ENCODE measurements around the gene SEC31A. TPM values are rescaled to one million over a fixed set of nuclear protein-coding genes. Genes with fewer than 3 reads are reported as not detected.

The SEC31A gene
- total RNA-seq (100 to 1,000 TPM; 175 to 315 (median 287) TPM), polyA plus RNA-seq (100 to 1,000 TPM; 142 to 388 TPM)
- long read RNA-seq, donor 1, full-length matches to known transcripts = 80 of 409 reads
- long read RNA-seq, donor 1, partial matches to known transcripts = 294 of 409 reads
- long read RNA-seq, donor 1, other reads (novel, unspliced or antisense) = 35 of 409 reads
- long read RNA-seq, donor 2, full-length matches to known transcripts = 19 of 84 reads
- long read RNA-seq, donor 2, partial matches to known transcripts = 65 of 84 reads
- long read RNA-seq, donor 2, other reads (novel, unspliced or antisense) = 0 of 84 reads
- long read RNA-seq, donor 3, full-length matches to known transcripts = 298 of 492 reads
- long read RNA-seq, donor 3, partial matches to known transcripts = 65 of 492 reads
- long read RNA-seq, donor 3, other reads (novel, unspliced or antisense) = 129 of 492 reads

DNA sequence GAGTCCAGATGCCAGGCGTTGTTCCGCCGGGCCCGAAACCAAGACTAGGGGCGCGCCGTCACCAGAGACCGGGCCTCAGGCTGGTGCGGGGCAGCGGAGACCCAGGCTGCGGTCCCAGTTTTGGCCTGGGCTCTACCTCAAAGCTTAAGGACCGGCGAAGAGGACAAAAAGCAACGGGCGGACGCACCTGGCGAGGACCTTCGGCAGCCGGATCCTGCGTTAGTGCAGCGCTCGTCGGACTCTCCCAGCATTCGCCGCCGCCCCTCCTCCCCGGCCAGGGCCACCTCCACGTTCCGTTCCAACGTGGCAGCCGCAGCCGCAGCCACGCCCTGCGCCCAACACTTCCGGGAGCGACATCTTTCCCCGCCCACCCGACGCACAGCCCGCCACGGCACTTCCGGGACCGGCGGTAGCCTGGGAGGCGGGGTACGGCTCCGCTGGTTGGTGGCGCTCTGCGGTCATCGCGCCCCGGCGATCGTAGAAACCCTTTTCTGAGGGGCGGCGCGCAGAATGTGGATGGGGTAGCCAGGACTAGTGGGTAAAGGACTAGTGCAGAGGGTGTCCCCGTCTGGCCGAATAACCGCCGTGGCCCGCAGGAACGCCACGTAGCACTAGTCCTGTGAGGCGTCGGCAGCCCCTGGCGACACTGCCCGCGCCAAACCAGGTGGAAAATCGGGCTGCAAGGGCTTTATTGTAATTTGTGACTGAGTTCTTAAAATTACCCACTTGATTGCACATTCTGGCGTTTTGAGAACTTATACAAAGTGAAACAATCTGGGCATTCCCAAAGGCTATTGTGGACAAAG, at the start of gene SEC31A:
SEC31A (minus strand) TSS at position 253 of the 806 bp plus-strand sequence. CDS start 9,217 bp downstream, outside the sequence.
- Histone ChIP-seq H3K36me3 (no peaks in the 10 kb centered on the region), H3K4me3 (peak within 1 kb of the TSS; percentile 76), H3K9me3 (no peaks in the 10 kb centered on the region), H3K4me1 (ENCODE audit: insufficient read depth) (peaks cover 12% of the 10 kb centered on the region), H3K27ac (peak within 1 kb of the TSS; percentile 39 to 93), H3K27me3 (no peaks in the 10 kb centered on the region)
- TF ChIP-seq POLR2A (IDR thresholded peaks at IDR 0.05) (peak; percentile 93), EP300 (IDR thresholded peaks at IDR 0.05) (no peak), CTCF (IDR thresholded peaks at IDR 0.05) (no peak)
- intact Hi-C loops (cut with DNase I) = loop anchor here in 3 of 4 donors (5.0 to 10.0 kb wide), 4 partner anchors 96 to 144 kb away; partner anchors contain the start of genes LIN54 (in 2 of the 3), COPS4 (in 1 of the 3) and SCD5 (in 1 of the 3)
- WGBS, 3 donors = 0 to 1% (median 0%) methylated on average over 52 to 71 of the region's 71 CpGs
- peak; percentile 93 to 97 (median 95) for DNase-seq

DNA sequence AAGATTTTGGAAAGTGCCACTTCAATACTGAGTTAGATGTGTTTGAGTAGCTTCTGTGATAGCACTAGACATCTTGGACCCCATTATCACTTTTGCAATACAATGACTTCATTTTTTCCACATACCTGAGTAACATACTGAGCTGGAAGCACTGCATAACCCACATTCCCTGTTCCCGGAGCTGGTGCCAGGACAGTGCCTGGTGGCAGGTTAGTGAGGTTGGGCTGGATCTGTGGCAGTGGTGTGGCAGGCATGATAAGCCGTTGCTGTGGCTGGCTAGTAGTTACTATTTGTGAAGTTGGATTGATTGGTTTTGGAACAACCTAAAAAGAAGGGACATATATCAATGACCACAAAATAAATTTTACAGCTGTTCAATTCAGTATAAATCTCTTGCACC, 48.5 kb upstream of the SEC31A start:
- Histone ChIP-seq H3K27me3 (no peaks in the 10 kb centered on the region), H3K36me3 (no peaks in the 10 kb centered on the region), H3K4me3 (no peak overlapping the region), H3K27ac (no peak overlapping the region), H3K4me1 (ENCODE audit: insufficient read depth) (no peaks in the 10 kb centered on the region), H3K9me3 (no peaks in the 10 kb centered on the region)
- TF ChIP-seq CTCF (IDR thresholded peaks at IDR 0.05) (no peak), POLR2A (IDR thresholded peaks at IDR 0.05) (no peak), EP300 (IDR thresholded peaks at IDR 0.05) (no peak)
- WGBS, 3 donors = 74 to 90% (median 81%) methylated on average over 2 of the region's 2 CpGs
- intact Hi-C loops (cut with DNase I) = no loop called here
- no peak for DNase-seq

GRCh38 chr4:82934441-82934840, 43.5 kb upstream of the SEC31A start:
- DNase-seq = no peak
- no peak overlapping the region for H3K27ac ChIP-seq
- H3K27me3 ChIP-seq = no peaks in the 10 kb centered on the region
- TF ChIP-seq POLR2A (IDR thresholded peaks at IDR 0.05) = no peak
- no peak for TF ChIP-seq CTCF (IDR thresholded peaks at IDR 0.05)
- TF ChIP-seq EP300 (IDR thresholded peaks at IDR 0.05) = no peak
- no peaks in the 10 kb centered on the region for H3K9me3 ChIP-seq
- H3K4me1 ChIP-seq (ENCODE audit: insufficient read depth) = no peaks in the 10 kb centered on the region
- intact Hi-C loops (cut with DNase I) = no loop called here
- no peak overlapping the region for H3K4me3 ChIP-seq
- no peaks in the 10 kb centered on the region for H3K36me3 ChIP-seq

GRCh38 chr4:82930848-82931755, 40.1 kb upstream of the SEC31A start:
- TF ChIP-seq POLR2A (IDR thresholded peaks at IDR 0.05) (no peak), CTCF (IDR thresholded peaks at IDR 0.05) (no peak), EP300 (IDR thresholded peaks at IDR 0.05) (no peak)
- intact Hi-C loops (cut with DNase I) = no loop called here
- H3K4me3 ChIP-seq = no peak overlapping the region
- H3K27ac ChIP-seq = no peak overlapping the region
- H3K36me3 ChIP-seq = no peaks in the 10 kb centered on the region
- no peaks in the 10 kb centered on the region for H3K4me1 ChIP-seq (ENCODE audit: insufficient read depth)
- no peaks in the 10 kb centered on the region for H3K27me3 ChIP-seq
- 72 to 79% (median 77%) methylated on average over 5 of the region's 5 CpGs for WGBS, 3 donors
- no peaks in the 10 kb centered on the region for H3K9me3 ChIP-seq
- no peak for DNase-seq
